Stimulated activated CD4-positive, alpha-beta T cell treated with anti-CD3 and anti-CD28 coated beads, Interleukin-12 subunit alpha, Interleukin-12 subunit beta, amount 100 ng/mL, for 4 hours (primary cell): ENCODE results near the gene ZBTB43.

Experiments
- DNase-seq: peaks from one replicate; pipeline ENCODE4 v3.0.0-alpha.2; 2020

Gene ZBTB43

GRCh38 chr9:126860077-126860756, 55.4 kb downstream of the ZBTB43 start, which contains the start of gene ZBTB34:
Gene ZBTB34 (plus strand): TSS chr9:126860639. CDS start chr9:126879400, 18,761 bp downstream.
- peak; percentile 72 for DNase-seq

- peak; percentile 11 for DNase-seq
Observed at GRCh38 chr9:126860757-126861466, 56.1 kb downstream of the ZBTB43 start.

- DNase-seq, result no peak
Observed at GRCh38 chr9:126861707-126862103, 56.9 kb downstream of the ZBTB43 start.

GRCh38 chr9:126862104-126862761, 57.4 kb downstream of the ZBTB43 start:
- DNase-seq, result no peak

- DNase-seq, result no peak
Observed at GRCh38 chr9:126864771-126865170, 59.9 kb downstream of the ZBTB43 start.

- no peak for DNase-seq
Observed at GRCh38 chr9:126869368-126869767, 64.5 kb downstream of the ZBTB43 start.

- no peak for DNase-seq
Observed at GRCh38 chr9:126872516-126872915, 67.7 kb downstream of the ZBTB43 start.

GRCh38 chr9:126874546-126875314, 69.9 kb downstream of the ZBTB43 start:
- no peak for DNase-seq

- no peak for DNase-seq
Observed at GRCh38 chr9:126875756-126876510, 71.1 kb downstream of the ZBTB43 start.

- DNase-seq, result no peak
Observed at GRCh38 chr9:126876531-126876930, 71.7 kb downstream of the ZBTB43 start.

GRCh38 chr9:126877418-126877817, 72.6 kb downstream of the ZBTB43 start:
- DNase-seq, result no peak

- DNase-seq, result no peak
Observed at GRCh38 chr9:126879288-126879687, 74.4 kb downstream of the ZBTB43 start.

GRCh38 chr9:126880226-126880946, 75.5 kb downstream of the ZBTB43 start:
- no peak for DNase-seq

- no peak for DNase-seq
Observed at GRCh38 chr9:126880947-126881332, 76.1 kb downstream of the ZBTB43 start.

- no peak for DNase-seq
Observed at GRCh38 chr9:126882746-126883145, 77.9 kb downstream of the ZBTB43 start.

GRCh38 chr9:126883636-126884035, 78.8 kb downstream of the ZBTB43 start:
- DNase-seq, result no peak

- no peak for DNase-seq
Observed at GRCh38 chr9:126885131-126885641, 80.3 kb downstream of the ZBTB43 start.

GRCh38 chr9:126886034-126886822, 81.4 kb downstream of the ZBTB43 start:
- DNase-seq, result no peak

- DNase-seq, result no peak
Observed at GRCh38 chr9:126886897-126887296, 82.1 kb downstream of the ZBTB43 start.
